NCI-H1048 (cell line): Measurements from ENCODE around the gene KYNU.
"Not testable (repeated sequence)": the region's sequence is repeated elsewhere in the genome, so short reads cannot be mapped to it uniquely, and the experiment has no call there.

Source experiments
- DNase-seq: peaks from one replicate; lab custom pipeline; 2025; lab: John Stamatoyannopoulos, UW

KYNU gene

DNA sequence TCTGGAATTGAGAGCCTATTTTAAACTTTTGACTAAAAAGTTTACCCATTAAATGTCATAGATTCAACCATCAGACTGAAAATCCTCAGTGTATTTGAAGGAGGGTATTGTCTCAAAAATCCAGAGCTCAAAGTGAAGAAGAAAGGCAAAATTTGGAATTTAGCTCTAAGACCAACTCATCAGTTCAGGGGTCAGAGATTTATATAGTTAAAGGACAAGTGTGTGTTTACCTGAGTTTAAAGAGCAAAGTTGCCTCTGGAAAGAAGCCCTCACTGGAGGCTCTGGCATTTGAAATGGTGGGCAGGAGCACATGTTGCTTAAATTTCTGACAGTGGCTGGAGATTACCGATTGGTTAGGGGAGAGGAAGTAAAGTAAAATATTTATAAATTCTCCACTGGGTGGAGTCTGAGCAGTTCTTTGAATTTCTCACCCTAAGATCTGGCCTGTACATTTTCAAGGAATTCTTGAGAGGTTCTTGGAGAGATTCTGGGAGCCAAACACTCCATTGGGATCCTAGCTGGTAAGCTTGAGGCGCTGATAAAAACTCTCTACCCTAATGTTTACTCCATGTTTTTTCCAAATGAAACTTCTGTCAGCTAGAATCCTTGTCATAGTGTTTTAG, at the start of gene KYNU:
KYNU (plus strand) TSS at position 449 of the 623 bp plus-strand sequence. CDS start 7,704 bp downstream, outside the sequence.
- DNase-seq = no peak

DNA sequence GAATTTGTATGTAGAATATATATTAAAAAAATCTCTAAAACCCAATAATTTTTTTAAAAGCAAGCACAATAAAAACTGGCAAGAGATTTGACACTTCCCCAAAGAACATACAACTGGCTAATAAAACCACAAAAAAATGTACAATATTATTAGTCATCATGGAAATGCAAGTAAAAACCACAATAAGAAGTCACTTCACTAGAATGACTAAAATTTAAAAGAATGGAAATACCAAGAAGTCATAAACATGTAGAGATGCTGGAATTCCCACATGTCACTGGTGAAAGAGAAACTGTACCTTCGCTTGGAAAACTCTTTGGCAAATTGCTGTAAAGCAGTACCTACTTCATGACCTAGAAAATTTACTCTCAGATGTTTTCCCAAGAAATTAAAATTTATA, 43.4 kb upstream of the KYNU start:
- no peak for DNase-seq

DNA sequence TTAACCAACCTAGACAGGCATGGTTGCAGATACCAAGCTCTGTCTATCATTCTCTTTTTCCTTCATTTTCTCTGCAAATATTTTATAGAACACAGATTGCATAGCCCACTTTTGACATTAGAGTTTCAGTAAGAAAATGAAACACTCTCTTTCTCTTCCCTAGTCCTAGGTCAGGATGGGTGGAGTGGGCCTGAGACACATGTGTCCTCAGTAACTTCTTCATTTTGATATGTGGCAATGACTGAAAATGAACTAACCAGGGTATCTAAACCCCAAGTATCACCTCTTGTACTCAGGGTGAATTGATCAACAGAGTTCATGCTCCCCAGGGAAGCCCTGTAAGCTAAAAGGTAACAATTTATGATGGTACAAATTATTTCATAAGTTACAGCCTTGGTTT, 37.0 kb upstream of the KYNU start:
- DNase-seq = no peak

DNA sequence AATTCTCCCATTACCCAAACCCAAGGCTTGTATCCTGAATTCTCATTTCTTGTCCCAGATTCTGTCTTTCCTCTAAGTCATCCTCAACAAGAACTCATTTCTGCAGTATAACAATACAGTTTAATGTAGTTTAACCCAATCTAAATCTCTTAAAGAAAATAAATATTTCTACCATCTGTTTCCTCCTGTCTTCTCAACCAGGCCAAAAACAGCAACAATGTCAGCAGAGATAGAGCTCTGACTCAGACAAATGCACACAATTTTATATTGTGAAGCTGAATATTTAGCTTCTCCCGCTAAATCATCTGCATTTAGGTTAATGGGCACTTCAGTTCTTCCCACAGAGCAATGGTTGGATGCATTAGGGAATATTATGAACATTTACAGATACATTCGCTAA, 35.7 kb upstream of the KYNU start:
- no peak for DNase-seq

DNA sequence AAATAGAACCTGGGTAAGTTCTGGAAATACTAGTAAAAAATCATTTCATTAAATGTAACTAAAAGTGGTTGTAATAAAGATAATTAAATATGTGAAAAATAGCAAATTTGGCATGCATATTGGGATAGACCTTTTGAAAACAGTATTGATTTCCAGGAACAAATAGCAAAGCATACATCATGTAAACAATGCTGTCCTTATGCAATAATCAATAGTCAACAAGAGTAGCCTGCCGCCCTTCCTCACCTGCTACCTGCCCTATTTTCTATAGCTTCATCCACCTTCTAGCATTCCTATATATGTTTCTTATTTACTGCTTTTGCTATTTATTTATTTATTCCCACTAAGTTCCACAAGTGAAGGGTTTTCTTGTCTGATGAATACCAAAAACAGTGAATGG, 35.1 kb upstream of the KYNU start:
- no peak for DNase-seq

DNA sequence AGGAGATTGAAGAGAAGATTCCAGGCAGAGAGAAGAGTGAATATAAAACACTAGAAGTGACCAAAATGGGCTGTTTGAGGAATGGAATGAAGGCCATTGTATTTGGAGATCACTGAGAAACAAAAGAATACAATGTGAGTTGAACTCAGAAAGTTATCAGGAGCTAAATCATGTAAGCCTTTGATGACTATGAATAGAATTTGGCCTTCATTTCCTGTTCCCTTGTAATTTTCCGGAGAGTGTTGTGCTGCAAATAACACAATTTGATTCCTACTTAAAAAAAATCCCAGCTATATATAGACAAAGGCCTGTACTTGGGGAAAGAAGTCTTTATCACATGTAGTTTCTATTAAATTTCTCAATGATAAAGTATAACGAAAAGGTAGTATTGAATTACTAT, 33.7 kb upstream of the KYNU start:
- DNase-seq = no peak

DNA sequence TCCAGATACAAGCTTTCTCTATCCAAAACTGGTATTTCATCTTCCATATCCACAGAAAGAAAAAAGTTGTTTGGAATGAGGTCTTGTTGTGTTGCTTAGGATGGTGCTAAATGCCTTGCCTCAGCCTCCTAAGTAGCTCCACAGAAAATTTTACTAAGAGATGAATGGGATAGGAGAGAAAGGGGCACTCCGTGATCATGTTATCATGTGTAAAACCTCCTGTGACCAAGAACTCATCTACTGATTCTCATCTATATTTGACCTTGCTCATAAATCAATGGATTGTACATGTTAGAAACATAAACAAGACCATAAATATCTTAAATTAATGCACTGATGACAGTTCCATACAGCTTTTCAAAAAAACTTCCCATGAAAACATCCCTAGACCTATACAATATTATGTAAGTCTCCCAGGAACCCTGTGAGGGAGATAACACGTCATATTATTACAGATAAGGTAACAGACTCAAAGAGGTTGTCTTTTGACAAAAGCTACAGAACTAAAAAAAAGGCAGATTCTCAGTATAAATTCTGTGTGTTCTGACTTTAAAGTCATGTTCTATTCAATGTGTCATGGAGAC, 29.3 kb upstream of the KYNU start:
- DNase-seq = no peak

DNA sequence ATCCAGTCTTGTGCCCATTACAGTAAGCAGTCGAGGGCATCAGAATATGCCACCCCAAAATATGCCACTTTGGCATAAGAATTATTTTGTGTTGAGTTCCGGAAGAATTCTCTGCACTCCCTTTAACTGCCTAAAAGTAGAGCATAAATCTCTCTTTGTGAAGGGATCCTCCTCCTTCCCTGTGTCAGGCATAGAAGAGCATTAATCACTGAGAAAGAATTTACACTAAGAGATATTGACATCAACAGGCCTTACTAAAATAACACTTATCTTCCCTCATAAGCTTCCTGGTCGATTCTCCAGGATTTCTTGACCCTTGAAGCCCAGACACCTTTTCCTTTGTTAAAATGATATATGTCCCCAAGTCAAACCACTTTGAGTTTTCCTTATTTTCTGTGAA, 27.6 kb upstream of the KYNU start:
- DNase-seq = no peak

DNA sequence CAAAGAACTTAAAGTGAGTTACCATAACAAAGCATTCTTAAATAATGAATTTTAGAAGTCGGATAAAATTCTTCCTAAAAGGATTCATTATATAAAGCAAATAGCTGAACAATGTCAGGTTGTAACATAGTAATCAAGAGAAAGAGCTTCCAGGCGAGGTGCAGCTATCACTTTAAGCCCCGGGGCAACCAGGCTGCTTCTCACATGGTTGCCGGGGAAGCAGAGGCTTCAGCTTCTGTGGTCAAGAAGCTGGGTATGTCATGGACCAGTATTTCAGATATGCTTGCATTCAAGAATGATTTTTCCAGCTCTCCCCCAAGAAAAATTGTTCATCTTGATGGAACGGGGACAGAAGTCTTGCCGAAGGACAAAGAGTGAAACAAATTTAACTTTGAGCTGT, 23.6 kb upstream of the KYNU start:
- DNase-seq = no peak

DNA sequence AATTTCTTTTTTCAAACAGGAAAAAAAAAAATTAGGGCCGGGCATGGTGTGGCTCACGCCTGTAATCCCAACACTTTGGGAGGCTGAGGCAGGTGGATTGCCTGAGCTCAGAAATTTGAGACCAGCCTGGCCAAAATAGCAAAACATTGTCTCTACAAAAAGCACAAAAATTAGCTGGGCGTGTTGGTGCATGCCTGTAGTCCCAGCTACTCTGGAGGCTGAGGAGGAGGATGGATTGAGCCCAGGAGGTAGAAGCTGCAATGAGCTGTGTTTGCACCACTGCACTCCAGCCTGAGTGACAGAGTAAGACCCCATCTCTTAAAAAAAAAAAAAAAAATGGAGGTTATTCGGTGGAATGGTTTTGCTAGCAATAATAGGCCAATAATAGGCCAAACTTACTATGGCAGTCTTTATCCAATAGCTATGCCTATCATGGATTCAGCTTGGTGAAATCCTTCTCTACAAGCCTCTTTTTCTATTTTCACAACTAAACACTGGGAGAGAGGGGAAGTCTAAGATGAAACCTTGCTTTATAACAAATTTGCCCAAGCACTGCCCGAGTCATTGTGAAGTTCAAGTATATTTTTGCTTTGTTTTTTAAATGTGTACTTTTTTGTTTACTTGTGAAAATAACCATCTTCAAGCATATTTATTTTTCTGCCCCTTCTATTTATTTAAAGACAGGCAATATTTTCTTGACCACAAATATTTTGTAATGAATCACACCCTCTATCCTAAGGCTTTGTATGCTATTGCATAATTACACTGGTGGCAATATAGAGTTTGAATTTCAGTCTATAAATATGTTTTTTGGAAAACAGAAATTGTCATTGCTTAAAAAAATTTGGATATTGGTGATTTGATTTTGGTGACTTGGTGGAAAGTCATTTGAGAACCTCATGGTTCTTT, 20.0 kb upstream of the KYNU start:
- DNase-seq = no peak

DNA sequence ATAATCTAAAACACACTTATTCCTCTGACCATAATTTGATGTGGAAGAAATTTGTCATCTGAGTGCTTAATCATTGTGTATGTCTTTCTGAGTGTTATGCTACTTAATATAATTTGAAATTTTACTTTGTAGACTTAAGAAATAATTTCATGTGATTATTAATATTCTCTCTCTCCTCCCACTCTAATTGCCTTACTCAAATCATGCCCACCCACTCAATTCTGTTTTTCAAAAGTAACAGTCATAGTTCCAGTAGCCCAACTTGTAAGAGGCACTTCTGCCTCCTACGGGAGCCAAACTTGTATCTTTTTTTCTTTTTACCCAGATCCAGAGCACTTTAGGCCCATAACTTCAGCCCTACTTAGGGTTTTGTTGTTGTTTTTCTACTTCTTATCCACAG, 18.5 kb upstream of the KYNU start:
- no peak for DNase-seq

DNA sequence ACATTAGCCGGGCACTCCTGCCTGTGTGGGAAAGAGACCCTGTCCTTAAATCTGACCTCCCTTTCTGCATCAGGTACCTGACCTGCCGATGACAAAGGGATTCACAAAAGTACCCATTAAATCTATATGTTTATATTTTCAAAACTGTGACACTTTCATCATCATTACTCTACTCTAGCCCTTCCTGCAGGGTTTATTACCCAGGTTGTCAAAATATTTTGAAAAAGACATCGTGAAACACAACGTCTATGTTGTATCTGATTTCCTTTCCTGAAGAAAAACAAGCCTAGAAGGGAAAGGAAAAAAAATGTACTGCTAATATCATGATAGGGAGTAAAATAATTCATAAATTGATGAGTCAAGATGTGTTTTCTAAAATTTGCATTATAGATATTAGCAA, 15.2 kb upstream of the KYNU start:
- DNase-seq = no peak

DNA sequence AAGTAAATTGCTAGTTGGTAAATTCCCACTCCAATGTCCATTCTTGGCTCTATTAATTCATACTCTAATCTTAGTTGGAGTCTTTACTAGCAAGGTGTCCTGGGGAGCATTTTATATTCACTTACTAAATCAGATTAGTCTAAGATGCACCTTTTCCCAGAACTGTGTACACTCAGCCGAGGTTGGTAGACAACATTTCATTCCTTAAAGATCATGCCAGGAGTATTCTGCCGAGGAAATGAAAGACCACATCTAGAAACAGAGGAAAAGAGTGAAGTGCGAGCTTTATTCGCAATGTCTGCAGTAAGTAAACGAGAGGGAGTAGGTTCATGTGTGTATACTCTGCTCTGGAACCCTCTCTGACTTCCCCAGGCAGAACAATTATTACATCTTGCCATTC, 14.6 kb upstream of the KYNU start:
- DNase-seq = no peak

DNA sequence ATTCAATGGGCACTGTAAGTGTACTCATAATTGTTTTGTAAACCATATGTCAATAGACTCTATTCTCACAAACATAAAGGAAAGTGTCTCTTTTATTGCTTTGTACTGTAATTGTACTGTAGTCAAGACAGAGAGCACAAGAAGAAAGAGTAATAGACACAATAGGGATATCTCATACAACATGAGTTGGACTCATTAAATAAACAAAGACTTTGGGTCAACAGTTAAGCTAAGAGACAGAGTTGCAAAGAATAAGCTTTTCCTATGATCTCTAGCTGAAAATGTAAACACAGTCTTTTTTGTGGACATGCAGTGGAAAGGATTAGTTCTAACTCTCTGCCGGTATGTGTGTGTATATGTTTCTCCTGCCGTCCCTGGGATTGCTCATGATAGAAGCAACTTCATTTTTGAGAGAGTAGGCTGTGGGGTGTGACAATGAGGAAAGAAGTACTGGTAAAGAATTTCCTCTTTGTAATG, 13.9 kb upstream of the KYNU start:
- DNase-seq = no peak

DNA sequence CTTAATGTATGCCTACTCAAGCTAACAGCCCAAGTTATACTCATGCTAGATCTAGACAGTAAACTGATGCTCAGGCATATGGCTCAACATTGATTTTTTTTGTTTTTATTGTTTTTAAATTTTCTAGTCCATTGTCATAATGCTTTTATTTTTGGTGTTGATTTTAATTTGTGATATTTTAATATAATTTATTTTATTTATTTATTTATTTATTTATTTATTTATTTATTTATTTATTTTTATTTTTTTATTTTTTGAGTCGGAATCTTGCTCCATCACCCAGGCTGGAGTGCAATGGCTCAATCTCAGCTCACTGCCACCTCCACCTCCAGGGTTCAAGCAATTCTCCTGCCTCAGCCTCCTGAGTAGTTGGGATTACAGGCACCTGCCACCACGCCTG, 12.9 kb upstream of the KYNU start:
- not testable (repeated sequence) for DNase-seq

DNA sequence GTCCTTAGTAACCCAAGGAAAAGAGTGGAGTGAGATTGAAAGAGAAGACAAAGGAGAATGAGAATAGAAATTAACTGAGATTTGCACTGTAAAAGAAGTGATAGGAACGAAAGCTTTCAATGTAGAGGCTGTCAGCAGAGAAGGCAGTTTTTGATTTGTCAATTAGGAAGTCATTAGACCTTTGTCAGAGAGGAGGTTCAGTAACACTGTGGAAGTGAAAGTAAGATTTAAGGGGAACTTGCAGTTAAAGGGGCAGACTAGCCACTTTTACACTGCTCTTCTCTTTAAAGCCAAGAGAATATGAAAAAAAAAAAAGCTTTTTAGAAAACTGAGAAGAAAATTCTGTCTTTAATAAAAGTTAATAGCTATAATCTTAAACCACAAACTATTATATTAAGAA, 11.5 kb upstream of the KYNU start:
- no peak for DNase-seq

DNA sequence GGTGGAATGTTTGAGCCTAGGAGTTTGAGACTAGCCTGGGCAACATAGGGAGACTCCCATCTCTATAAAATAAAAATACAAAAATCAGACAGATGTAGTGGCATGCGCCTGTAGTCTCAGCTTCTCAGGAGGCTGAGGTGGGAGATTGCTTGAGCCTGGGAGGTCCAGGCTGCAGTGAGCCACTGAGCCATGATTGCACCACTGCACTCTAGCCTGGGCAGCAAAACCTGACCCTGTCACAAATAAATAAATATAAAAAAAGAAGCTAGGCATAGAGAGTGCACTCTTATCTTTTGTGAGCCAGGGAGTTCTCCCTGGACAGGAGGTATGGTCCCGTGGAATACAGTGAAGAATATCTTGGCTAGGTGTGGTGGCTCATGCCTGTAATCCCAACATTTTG, 11.0 kb upstream of the KYNU start:
- no peak for DNase-seq

DNA sequence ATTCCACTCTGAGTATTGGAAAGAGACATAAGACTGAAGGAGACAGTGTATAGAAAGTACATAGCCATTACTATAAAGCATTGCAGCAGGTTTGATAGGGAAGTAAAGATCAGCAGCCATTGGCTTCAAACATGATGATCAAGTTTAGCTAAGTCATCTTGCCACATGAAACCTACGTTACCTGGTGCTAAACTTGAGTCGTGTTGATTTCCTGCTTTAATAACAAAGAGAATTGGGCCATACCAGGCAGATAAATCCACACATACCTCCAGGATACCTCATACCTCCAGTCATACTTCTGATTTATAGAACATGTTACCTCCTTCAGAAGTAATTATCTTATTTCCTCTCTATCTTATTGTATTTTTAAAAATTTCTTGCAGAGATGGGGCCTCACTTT, 10.3 kb upstream of the KYNU start:
- DNase-seq = no peak

DNA sequence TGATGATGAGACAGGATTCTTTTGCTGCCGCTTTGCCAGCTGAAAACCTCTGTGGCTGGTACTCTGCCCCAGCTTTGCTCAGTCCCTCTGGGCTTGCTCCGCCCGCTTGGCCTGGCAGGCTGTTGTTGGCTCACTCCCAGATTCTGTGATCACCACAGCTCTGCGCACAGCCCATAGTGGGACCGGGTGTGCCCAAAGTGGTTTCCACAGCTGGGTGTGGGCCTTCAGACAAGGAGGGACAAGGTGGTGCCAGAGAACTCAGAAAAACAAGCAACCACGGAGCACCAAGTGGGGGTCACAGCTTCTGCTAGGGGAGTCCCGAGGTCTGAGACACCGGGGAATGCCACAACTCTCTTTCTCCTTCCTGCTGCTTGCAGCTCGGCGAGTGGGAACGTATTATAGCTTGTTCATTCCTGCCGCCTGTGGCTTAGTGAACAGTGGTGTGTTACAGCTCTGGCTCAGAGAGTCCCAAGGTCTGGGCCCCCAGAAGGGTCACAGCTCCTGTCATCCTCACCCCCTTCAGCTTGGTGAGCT, 9.2 kb upstream of the KYNU start:
- no peak for DNase-seq

DNA sequence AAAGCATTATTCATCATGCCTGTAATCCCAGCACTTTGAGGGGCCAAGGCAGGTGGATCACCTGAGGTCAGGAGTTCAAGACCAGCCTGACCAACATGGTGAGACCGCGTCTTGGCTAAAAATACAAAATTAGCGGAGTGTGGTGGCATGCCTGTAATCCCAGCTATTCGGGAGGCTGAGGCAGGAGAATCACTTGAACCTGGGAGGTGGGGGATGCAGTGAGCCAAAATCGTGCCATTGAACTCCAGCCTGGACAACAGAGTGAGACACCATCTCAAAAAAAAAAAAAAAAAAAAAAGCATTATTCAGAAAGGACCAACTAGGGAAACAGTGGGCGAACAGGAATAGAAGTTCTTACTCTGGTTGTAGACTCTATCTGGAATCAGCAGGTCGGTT, 8.4 kb upstream of the KYNU start:
- DNase-seq = not testable (repeated sequence)

DNA sequence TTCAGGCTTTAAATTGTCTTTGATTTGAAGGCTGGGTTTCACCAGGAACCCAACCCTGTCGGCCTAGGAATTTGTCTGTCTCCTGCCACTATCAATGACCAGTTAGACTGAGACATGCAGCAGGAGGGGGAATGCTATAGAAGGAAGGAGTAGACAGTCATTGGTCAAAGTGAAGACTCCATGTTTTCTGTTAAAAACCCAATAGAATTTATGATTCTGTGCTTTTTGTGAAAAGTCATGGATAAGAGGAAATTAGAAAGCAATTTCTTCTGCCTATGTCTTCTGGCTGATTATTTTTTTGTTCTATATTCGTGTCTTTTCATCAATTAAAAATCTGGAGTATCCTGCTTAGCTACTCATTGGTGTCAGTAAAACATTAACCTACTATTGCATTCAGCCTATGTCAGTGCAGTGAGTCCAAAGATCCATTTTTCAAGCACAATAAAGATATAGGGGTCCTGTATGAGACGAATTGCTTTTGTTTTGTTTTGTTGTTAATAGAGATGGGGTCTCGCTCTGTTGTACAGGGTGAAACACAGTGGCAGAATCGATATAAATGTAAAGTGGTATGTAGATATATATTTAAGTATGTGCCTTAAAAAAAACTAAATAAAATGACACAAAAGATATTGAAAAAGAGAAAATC, 7.9 kb upstream of the KYNU start:
- DNase-seq = no peak

DNA sequence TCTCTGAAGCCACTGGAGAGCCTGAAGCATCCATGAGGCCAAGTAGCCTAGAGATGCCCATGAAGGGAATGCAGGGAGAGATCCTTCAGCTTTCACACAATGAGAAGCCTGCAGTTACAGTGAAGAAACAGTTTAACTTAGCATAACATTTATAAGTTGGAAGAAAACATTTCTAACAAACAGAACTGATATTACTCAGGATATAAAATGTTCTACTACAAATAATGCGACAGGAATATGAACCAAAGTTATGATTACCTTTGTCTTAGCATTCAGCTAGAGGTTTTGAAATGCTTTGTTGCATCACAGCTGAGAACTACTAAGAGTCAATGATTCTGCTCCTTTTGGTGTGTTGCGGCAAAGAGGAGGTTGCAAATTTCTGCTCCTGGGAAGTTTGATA, 6.9 kb upstream of the KYNU start:
- DNase-seq = no peak
